ENCODE results near the gene SOX13. TPM values are rescaled to one million over a fixed set of nuclear protein-coding genes. Genes with fewer than 3 reads are reported as not detected.

Gene SOX13
- total and polyA plus RNA-seq, 5 donors: 9.4 to 17.9 (median 11.6) TPM

GRCh38 chr1:204126386-204126785 is 53.5 kb downstream of the SOX13 start:
- DNase-seq: no peak
- Histone ChIP-seq H3K9me3 (ENCODE audit: control insufficient read depth, low read length) (no peaks in the 10 kb centered on the region), H3K27me3 (ENCODE audit: control insufficient read depth, insufficient read depth) (no peaks in the 10 kb centered on the region), H3K4me1 (ENCODE audit: control insufficient read depth, insufficient read depth, low read length) (peaks cover 4% of the 10 kb centered on the region), H3K27ac (ENCODE audit: low read length) (no peak overlapping the region), H3K4me3 (ENCODE audit: low read length) (no peak overlapping the region)
- ATAC-seq: no peak
- intact Hi-C loops (cut with DNase I): loop anchor here in 3 of 4 donors (5.0 kb wide), 3 partner anchors 54 to 264 kb away; partner anchors contain the start of genes SNRPE (in 1 of the 3) and SOX13 (in 1 of the 3)
- 63% methylated on average over 8 of the region's 8 CpGs for WGBS

- no peak overlapping the region for H3K27ac ChIP-seq (ENCODE audit: low read length)
- WGBS: 35% methylated on average over 7 of the region's 7 CpGs
- H3K9me3 ChIP-seq (ENCODE audit: control insufficient read depth, low read length): no peaks in the 10 kb centered on the region
- ATAC-seq (no peak), DNase-seq (no peak)
- H3K4me3 ChIP-seq (ENCODE audit: low read length): no peak overlapping the region
- H3K4me1 ChIP-seq (ENCODE audit: control insufficient read depth, insufficient read depth, low read length): peaks cover 4% of the 10 kb centered on the region
- intact Hi-C loops (cut with DNase I): loop anchor here in 3 of 4 donors (5.0 kb wide), 3 partner anchors 55 to 265 kb away; partner anchors contain the start of genes SNRPE (in 1 of the 3) and SOX13 (in 1 of the 3)
- H3K27me3 ChIP-seq (ENCODE audit: control insufficient read depth, insufficient read depth): no peaks in the 10 kb centered on the region
Observed at GRCh38 chr1:204126956-204127355, 54.0 kb downstream of the SOX13 start.

GRCh38 chr1:204127597-204128242 is 54.8 kb downstream of the SOX13 start:
- WGBS: 40% methylated on average over 5 of the region's 5 CpGs
- intact Hi-C loops (cut with DNase I): loop anchor here (2.0 to 5.0 kb wide), 4 partner anchors 55 to 265 kb away; partner anchors contain the start of genes SNRPE (in 1 of the 4) and SOX13 (in 1 of the 4)
- no peaks in the 10 kb centered on the region for H3K9me3 ChIP-seq (ENCODE audit: control insufficient read depth, low read length)
- peak; percentile 24 to 53 for ATAC-seq
- H3K4me1 ChIP-seq (ENCODE audit: control insufficient read depth, insufficient read depth, low read length): peaks cover 4% of the 10 kb centered on the region
- H3K27me3 ChIP-seq (ENCODE audit: control insufficient read depth, insufficient read depth): no peaks in the 10 kb centered on the region
- H3K4me3 ChIP-seq (ENCODE audit: low read length): no peak overlapping the region
- peak overlapping the region; percentile 31 for H3K27ac ChIP-seq (ENCODE audit: low read length)
- DNase-seq: peak; percentile 65 to 83 (median 80)

- intact Hi-C loops (cut with DNase I): loop anchor here (2.0 to 5.0 kb wide), 4 partner anchors 56 to 266 kb away; partner anchors contain the start of genes SNRPE (in 1 of the 4) and SOX13 (in 1 of the 4)
- 68% methylated on average over 4 of the region's 4 CpGs for WGBS
- DNase-seq (no peak), ATAC-seq (no peak)
- Histone ChIP-seq H3K9me3 (ENCODE audit: control insufficient read depth, low read length) (no peaks in the 10 kb centered on the region), H3K27ac (ENCODE audit: low read length) (no peak overlapping the region), H3K4me3 (ENCODE audit: low read length) (no peak overlapping the region), H3K4me1 (ENCODE audit: control insufficient read depth, insufficient read depth, low read length) (peaks cover 4% of the 10 kb centered on the region), H3K27me3 (ENCODE audit: control insufficient read depth, insufficient read depth) (no peaks in the 10 kb centered on the region)
Observed at GRCh38 chr1:204128464-204128963, 55.6 kb downstream of the SOX13 start.

GRCh38 chr1:204128964-204129896 is 56.3 kb downstream of the SOX13 start:
- DNase-seq (peak; percentile 69 to 89 (median 85)), ATAC-seq (peak; percentile 85 to 86)
- Histone ChIP-seq H3K4me1 (ENCODE audit: control insufficient read depth, insufficient read depth, low read length) (peaks cover 4% of the 10 kb centered on the region), H3K27ac (ENCODE audit: low read length) (no peak overlapping the region), H3K9me3 (ENCODE audit: control insufficient read depth, low read length) (no peaks in the 10 kb centered on the region), H3K27me3 (ENCODE audit: control insufficient read depth, insufficient read depth) (no peaks in the 10 kb centered on the region), H3K4me3 (ENCODE audit: low read length) (no peak overlapping the region)
- 22% methylated on average over 29 of the region's 29 CpGs for WGBS
- intact Hi-C loops (cut with DNase I): loop anchor here (2.0 to 5.0 kb wide), 4 partner anchors 57 to 267 kb away; partner anchors contain the start of genes SNRPE (in 1 of the 4) and SOX13 (in 1 of the 4)

- H3K27me3 ChIP-seq (ENCODE audit: control insufficient read depth, insufficient read depth): no peaks in the 10 kb centered on the region
- H3K4me1 ChIP-seq (ENCODE audit: control insufficient read depth, insufficient read depth, low read length): peaks cover 4% of the 10 kb centered on the region
- H3K4me3 ChIP-seq (ENCODE audit: low read length): no peak overlapping the region
- intact Hi-C loops (cut with DNase I): no loop called here
- H3K9me3 ChIP-seq (ENCODE audit: control insufficient read depth, low read length): no peaks in the 10 kb centered on the region
- DNase-seq (peak in 2 of 3 donors; percentile 34 to 62), ATAC-seq (no peak)
- H3K27ac ChIP-seq (ENCODE audit: low read length): no peak overlapping the region
- WGBS: 89% methylated on average over 4 of the region's 4 CpGs
Observed at GRCh38 chr1:204130178-204130577, 57.3 kb downstream of the SOX13 start.

GRCh38 chr1:204130981-204131892 is 58.3 kb downstream of the SOX13 start:
- ATAC-seq: peak in 1 of 2 donors; percentile 22
- H3K27me3 ChIP-seq (ENCODE audit: control insufficient read depth, insufficient read depth): no peaks in the 10 kb centered on the region
- 48% methylated on average over 11 of the region's 11 CpGs for WGBS
- no peaks in the 10 kb centered on the region for H3K9me3 ChIP-seq (ENCODE audit: control insufficient read depth, low read length)
- no peak overlapping the region for H3K4me3 ChIP-seq (ENCODE audit: low read length)
- no peak overlapping the region for H3K27ac ChIP-seq (ENCODE audit: low read length)
- H3K4me1 ChIP-seq (ENCODE audit: control insufficient read depth, insufficient read depth, low read length): peaks cover 4% of the 10 kb centered on the region
- intact Hi-C loops (cut with DNase I): no loop called here
- DNase-seq: peak in 2 of 3 donors; percentile 50 to 73

- Histone ChIP-seq H3K27ac (ENCODE audit: low read length) (no peak overlapping the region), H3K4me1 (ENCODE audit: control insufficient read depth, insufficient read depth, low read length) (peaks cover 1% of the 10 kb centered on the region), H3K4me3 (ENCODE audit: low read length) (no peak overlapping the region), H3K27me3 (ENCODE audit: control insufficient read depth, insufficient read depth) (no peaks in the 10 kb centered on the region), H3K9me3 (ENCODE audit: control insufficient read depth, low read length) (no peaks in the 10 kb centered on the region)
- no peak for ATAC-seq
- 90% methylated on average over 4 of the region's 4 CpGs for WGBS
- intact Hi-C loops (cut with DNase I): no loop called here
- no peak for DNase-seq
Observed at GRCh38 chr1:204131978-204132377, 59.1 kb downstream of the SOX13 start.

GRCh38 chr1:204132718-204133117 is 59.8 kb downstream of the SOX13 start:
- no peaks in the 10 kb centered on the region for H3K27me3 ChIP-seq (ENCODE audit: control insufficient read depth, insufficient read depth)
- DNase-seq: no peak
- WGBS: 73% methylated on average over 6 of the region's 6 CpGs
- no peaks in the 10 kb centered on the region for H3K4me1 ChIP-seq (ENCODE audit: control insufficient read depth, insufficient read depth, low read length)
- H3K27ac ChIP-seq (ENCODE audit: low read length): no peak overlapping the region
- intact Hi-C loops (cut with DNase I): no loop called here
- no peak overlapping the region for H3K4me3 ChIP-seq (ENCODE audit: low read length)
- H3K9me3 ChIP-seq (ENCODE audit: control insufficient read depth, low read length): no peaks in the 10 kb centered on the region
- ATAC-seq: no peak

GRCh38 chr1:204134103-204134502 is 61.2 kb downstream of the SOX13 start:
- no peaks in the 10 kb centered on the region for H3K9me3 ChIP-seq (ENCODE audit: control insufficient read depth, low read length)
- H3K27me3 ChIP-seq (ENCODE audit: control insufficient read depth, insufficient read depth): no peaks in the 10 kb centered on the region
- H3K27ac ChIP-seq (ENCODE audit: low read length): no peak overlapping the region
- WGBS: 78% methylated on average over 11 of the region's 11 CpGs
- intact Hi-C loops (cut with DNase I): no loop called here
- no peak overlapping the region for H3K4me3 ChIP-seq (ENCODE audit: low read length)
- DNase-seq (no peak), ATAC-seq (no peak)
- no peaks in the 10 kb centered on the region for H3K4me1 ChIP-seq (ENCODE audit: control insufficient read depth, insufficient read depth, low read length)

Measured in right cardiac atrium (tissue), 5 donors.